ENCODE results near the gene PARP14.

GRCh38 chr3:122681284-122681973, 790 bp downstream of the PARP14 start:
- TF ChIP-seq CTCF (IDR thresholded peaks at IDR 0.05; ENCODE audit: poor library complexity, severe bottlenecking) (no peak), TAF1 (IDR thresholded peaks at IDR 0.05; ENCODE audit: low read depth) (no peak), POLR2AphosphoS5 (IDR thresholded peaks at IDR 0.05) (no peak), RAD21 (conservative IDR thresholded peaks at IDR 0.05) (no peak), EZH2 (IDR thresholded peaks at IDR 0.05; ENCODE audit: borderline replicate concordance, insufficient read depth, low read length, poor library complexity, severe bottlenecking) (no peak), EP300 (conservative IDR thresholded peaks at IDR 0.05; ENCODE audit: poor library complexity, severe bottlenecking) (no peak)
- TF ChIP-seq, protein P1, sequence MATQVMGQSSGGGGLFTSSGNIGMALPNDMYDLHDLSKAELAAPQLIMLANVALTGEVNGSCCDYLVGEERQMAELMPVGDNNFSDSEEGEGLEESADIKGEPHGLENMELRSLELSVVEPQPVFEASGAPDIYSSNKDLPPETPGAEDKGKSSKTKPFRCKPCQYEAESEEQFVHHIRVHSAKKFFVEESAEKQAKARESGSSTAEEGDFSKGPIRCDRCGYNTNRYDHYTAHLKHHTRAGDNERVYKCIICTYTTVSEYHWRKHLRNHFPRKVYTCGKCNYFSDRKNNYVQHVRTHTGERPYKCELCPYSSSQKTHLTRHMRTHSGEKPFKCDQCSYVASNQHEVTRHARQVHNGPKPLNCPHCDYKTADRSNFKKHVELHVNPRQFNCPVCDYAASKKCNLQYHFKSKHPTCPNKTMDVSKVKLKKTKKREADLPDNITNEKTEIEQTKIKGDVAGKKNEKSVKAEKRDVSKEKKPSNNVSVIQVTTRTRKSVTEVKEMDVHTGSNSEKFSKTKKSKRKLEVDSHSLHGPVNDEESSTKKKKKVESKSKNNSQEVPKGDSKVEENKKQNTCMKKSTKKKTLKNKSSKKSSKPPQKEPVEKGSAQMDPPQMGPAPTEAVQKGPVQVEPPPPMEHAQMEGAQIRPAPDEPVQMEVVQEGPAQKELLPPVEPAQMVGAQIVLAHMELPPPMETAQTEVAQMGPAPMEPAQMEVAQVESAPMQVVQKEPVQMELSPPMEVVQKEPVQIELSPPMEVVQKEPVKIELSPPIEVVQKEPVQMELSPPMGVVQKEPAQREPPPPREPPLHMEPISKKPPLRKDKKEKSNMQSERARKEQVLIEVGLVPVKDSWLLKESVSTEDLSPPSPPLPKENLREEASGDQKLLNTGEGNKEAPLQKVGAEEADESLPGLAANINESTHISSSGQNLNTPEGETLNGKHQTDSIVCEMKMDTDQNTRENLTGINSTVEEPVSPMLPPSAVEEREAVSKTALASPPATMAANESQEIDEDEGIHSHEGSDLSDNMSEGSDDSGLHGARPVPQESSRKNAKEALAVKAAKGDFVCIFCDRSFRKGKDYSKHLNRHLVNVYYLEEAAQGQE (IDR thresholded peaks at IDR 0.05; ENCODE audit: borderline replicate concordance), result no peak

Measured in neural cell (in vitro differentiated cells).